Cardiac fibroblast (primary cell): Measurements from ENCODE around the gene AMER1.
A peak's percentile ranks its signal among the peaks of the same experiment; 100 is the strongest.
"Not testable (repeated sequence)": the region's sequence is repeated elsewhere in the genome, so short reads cannot be mapped to it uniquely, and the experiment has no call there.

Experiments
- DNase-seq, 2 donors: peaks; one replicate each; pipeline versions ENCODE4 v3.0.0 to v3.0.0-alpha.2; 2010; ENCODE audit warnings: low read depth in 2 of 2
- H3K4me3 ChIP-seq, 2 donors: replicated peaks in 1 of 2; 1 replicate in 1 of 2; 2 replicates in 1 of 2; pipeline ENCODE4 v1.5.1; 2011; ENCODE audit warnings: low read depth in 2 of 2, low read length in 2 of 2, mild to moderate bottlenecking in 2 of 2, moderate library complexity in 1 of 2
- CTCF ChIP-seq: IDR thresholded peaks from one replicate; pipeline ENCODE4 v1.5.1; 2011; ENCODE audit warnings: low read depth, mild to moderate bottlenecking, low read length, inconsistent platforms

The AMER1 gene

GRCh38 chrX:64205441-64205734 is at the start of gene AMER1:
TSS of gene AMER1 (minus strand) at chrX:64205708. CDS start at chrX:64193286, 12,422 bp downstream.
- TF ChIP-seq CTCF: no peak
- H3K4me3 ChIP-seq: peak within 1 kb of the TSS; percentile 64
- DNase-seq: no peak

- no peak within 1 kb of the TSS for H3K4me3 ChIP-seq
- no peak for TF ChIP-seq CTCF
- DNase-seq: no peak
Observed at GRCh38 chrX:64230123-64230970, 24.8 kb upstream of the AMER1 start, which contains the start of gene ASB12. TSS of gene ASB12 (minus strand) at chrX:64230607. CDS start at chrX:64225650, 4,957 bp downstream.

- TF ChIP-seq CTCF: no peak
- no peak overlapping the region for H3K4me3 ChIP-seq
- DNase-seq: no peak
Observed at GRCh38 chrX:64229154-64229553, 23.6 kb upstream of the AMER1 start.

GRCh38 chrX:64218023-64218422 is 12.5 kb upstream of the AMER1 start:
- no peak for TF ChIP-seq CTCF
- no peak for DNase-seq

GRCh38 chrX:64213989-64214388 is 8.5 kb upstream of the AMER1 start:
- not testable (repeated sequence) for DNase-seq, H3K4me3 ChIP-seq

More at GRCh38 chrX:64218023-64218422, 12.5 kb upstream of the AMER1 start:
- H3K4me3 ChIP-seq: no peak overlapping the region

- peak; percentile 29 to 75 for DNase-seq
- TF ChIP-seq CTCF: no peak
- H3K4me3 ChIP-seq: peak overlapping the region; percentile 64
Observed at GRCh38 chrX:64206556-64207162, 1.2 kb upstream of the AMER1 start.

- DNase-seq: peak; percentile 92 to 94
- H3K4me3 ChIP-seq: peak overlapping the region; percentile 64
- peak; percentile 3 for TF ChIP-seq CTCF
Observed at GRCh38 chrX:64205735-64206501, 410 bp upstream of the AMER1 start.
